GM19099 (cell line): Measurements from ENCODE around the gene VASH1.

ENCODE experiments used
- POLR2A ChIP-seq: IDR thresholded peaks from 3 replicates; pipeline ENCODE4 v1.6.1; 2011; ENCODE audit warnings: low read depth; ENCODE audit not compliant: insufficient read length; ENCODE audit errors: extremely low read depth

The VASH1 gene

GRCh38 chr14:76820700-76821099, 59.4 kb downstream of the VASH1 start:
- TF ChIP-seq POLR2A: no peak

GRCh38 chr14:76826122-76826521, 64.9 kb downstream of the VASH1 start, which contains the start of gene LRRC74A:
Gene LRRC74A (plus strand): TSS chr14:76826408. CDS start chr14:76826698, 290 bp downstream.
- TF ChIP-seq POLR2A: no peak

GRCh38 chr14:76827696-76828296, 66.5 kb downstream of the VASH1 start:
- no peak for TF ChIP-seq POLR2A

GRCh38 chr14:76828339-76829012, 67.2 kb downstream of the VASH1 start:
- TF ChIP-seq POLR2A: no peak

GRCh38 chr14:76829013-76829365, 67.7 kb downstream of the VASH1 start:
- no peak for TF ChIP-seq POLR2A

GRCh38 chr14:76829650-76830421, 68.6 kb downstream of the VASH1 start:
- TF ChIP-seq POLR2A: no peak

- TF ChIP-seq POLR2A: no peak
Observed at GRCh38 chr14:76830556-76830955, 69.3 kb downstream of the VASH1 start.

- TF ChIP-seq POLR2A: no peak
Observed at GRCh38 chr14:76832503-76832988, 71.3 kb downstream of the VASH1 start.
